ENCODE measurements around the gene CTSO. TPM values are rescaled to one million over a fixed set of nuclear protein-coding genes. Genes with fewer than 3 reads are reported as not detected.

Gene CTSO
- total and polyA plus RNA-seq, 3 donors from 2014 or later, result 10.9 to 18.6 (median 16.7) TPM

DNA sequence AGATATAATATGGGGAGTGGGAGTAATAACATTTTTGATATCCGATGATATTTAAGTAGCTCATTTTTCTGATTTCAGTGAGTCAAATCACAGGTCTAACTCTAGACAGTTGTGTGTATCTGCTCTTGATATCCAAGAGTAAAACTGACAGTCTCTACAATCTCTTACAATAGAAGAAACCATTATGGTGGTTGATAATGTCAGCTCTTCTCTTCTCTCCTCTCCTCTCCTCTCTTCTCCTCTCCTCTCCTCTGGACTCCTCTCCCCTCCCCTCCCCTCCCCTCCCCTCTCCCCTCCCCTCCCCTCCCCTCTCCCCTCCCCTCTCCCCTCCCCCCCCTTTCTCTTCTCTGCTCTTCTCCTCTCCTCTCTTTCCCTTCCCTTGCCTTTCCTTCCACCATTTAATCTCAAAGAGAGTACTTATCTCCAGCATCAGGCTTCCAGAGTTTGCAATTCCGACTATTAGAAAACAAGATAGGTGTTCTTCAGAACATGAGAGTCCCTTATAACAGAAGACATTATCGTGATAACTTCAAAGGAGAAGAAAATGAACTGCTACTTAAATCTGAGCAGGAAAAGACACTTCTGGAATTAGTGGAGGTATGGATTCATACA lies 43.9 kb downstream of the CTSO start:
- no peak overlapping the region for H3K4me3 ChIP-seq
- H3K27me3 ChIP-seq, result no peaks in the 10 kb centered on the region
- no peak overlapping the region for H3K27ac ChIP-seq
- H3K36me3 ChIP-seq (ENCODE audit: low read depth, missing control alignments), result no peaks in the 10 kb centered on the region
- intact Hi-C loops (cut with DNase I; ENCODE audit: low total_unique reads), result no loop called here
- no peaks in the 10 kb centered on the region for H3K9me3 ChIP-seq
- no peaks in the 10 kb centered on the region for H3K4me1 ChIP-seq
- WGBS, 2 donors, result 79 to 91% methylated on average over 3 of the region's 3 CpGs
- TF ChIP-seq POLR2A (IDR thresholded peaks at IDR 0.05), result no peak
- TF ChIP-seq, protein P1, sequence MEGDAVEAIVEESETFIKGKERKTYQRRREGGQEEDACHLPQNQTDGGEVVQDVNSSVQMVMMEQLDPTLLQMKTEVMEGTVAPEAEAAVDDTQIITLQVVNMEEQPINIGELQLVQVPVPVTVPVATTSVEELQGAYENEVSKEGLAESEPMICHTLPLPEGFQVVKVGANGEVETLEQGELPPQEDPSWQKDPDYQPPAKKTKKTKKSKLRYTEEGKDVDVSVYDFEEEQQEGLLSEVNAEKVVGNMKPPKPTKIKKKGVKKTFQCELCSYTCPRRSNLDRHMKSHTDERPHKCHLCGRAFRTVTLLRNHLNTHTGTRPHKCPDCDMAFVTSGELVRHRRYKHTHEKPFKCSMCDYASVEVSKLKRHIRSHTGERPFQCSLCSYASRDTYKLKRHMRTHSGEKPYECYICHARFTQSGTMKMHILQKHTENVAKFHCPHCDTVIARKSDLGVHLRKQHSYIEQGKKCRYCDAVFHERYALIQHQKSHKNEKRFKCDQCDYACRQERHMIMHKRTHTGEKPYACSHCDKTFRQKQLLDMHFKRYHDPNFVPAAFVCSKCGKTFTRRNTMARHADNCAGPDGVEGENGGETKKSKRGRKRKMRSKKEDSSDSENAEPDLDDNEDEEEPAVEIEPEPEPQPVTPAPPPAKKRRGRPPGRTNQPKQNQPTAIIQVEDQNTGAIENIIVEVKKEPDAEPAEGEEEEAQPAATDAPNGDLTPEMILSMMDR (IDR thresholded peaks at IDR 0.05), result no peak
- DNase-seq, result no peak

DNA sequence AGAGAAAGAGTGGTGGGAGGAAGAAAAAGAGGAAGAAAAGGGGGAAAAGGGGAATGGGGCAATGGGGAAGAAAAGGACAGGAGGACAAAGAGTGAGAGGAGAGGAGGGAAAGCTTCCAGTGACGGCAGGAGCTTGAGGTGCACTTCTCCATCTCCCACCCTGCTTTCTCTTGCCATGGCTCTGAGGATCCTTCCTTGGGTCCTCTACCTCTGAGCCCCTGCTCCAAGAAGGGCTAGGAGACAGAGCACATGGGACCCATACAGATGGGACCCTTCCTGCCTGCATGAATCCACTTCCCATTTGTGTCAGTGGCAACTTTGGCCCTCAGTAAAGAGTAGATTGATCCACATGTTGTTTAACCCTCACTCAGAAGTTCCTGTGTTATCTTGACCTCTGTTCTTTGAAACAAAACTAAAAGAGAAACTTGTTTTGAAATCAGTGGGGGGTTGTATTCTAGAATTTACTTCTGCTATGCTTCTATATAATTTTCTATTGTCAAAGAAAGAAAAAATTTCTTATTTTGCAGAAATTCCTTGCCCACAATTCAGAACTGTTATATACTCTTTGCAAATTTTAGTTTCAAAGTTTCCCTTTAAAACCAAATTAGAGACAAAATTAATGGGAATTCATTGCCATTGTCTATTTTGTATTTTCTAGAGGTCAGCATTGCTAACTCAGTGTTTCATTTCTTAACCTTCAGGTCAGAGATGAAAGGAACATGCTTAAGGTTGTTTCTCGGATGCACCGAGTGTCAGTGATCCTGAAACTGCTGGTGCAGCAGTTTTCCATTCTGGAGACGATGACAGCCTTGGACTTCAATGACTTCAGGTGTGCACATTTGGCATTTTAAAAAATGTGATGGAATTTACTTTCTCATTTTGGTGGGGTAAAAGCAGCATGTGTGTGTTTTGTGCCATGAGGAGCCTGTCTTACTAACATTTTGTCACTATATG lies 45.2 kb downstream of the CTSO start:
- Histone ChIP-seq H3K27ac (no peak overlapping the region), H3K36me3 (ENCODE audit: low read depth, missing control alignments) (no peaks in the 10 kb centered on the region), H3K27me3 (no peaks in the 10 kb centered on the region), H3K4me3 (no peak overlapping the region), H3K4me1 (no peaks in the 10 kb centered on the region), H3K9me3 (no peaks in the 10 kb centered on the region)
- intact Hi-C loops (cut with DNase I; ENCODE audit: low total_unique reads), result no loop called here
- no peak for DNase-seq
- 91 to 92% methylated on average over 4 of the region's 4 CpGs for WGBS, 2 donors
- TF ChIP-seq, protein P1 (IDR thresholded peaks at IDR 0.05), result no peak
- TF ChIP-seq POLR2A (IDR thresholded peaks at IDR 0.05), result no peak

DNA sequence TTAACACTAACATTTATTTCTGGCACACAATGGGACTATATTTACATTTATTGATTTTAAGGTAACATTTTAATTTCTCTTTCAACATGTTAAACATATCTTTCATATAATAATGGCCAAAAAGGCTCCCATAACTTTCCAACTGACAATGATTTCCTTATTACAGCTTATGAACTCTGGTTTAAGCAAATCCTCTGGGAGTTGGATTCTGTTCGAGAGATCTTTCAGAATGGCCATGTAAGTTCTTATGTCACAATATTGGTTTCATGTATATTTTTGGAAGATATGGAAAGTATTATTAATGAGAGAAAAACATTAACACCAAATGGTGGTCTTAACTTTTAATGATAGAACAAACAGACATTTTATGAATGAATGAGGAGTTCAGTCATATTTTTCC lies 46.1 kb downstream of the CTSO start:
- no peak for DNase-seq
- intact Hi-C loops (cut with DNase I; ENCODE audit: low total_unique reads), result no loop called here
- TF ChIP-seq, protein P1 (IDR thresholded peaks at IDR 0.05), result no peak
- no peak for TF ChIP-seq POLR2A (IDR thresholded peaks at IDR 0.05)
- no peaks in the 10 kb centered on the region for H3K36me3 ChIP-seq (ENCODE audit: low read depth, missing control alignments)
- H3K27me3 ChIP-seq, result no peaks in the 10 kb centered on the region
- no peak overlapping the region for H3K4me3 ChIP-seq
- no peaks in the 10 kb centered on the region for H3K4me1 ChIP-seq
- H3K9me3 ChIP-seq, result no peaks in the 10 kb centered on the region
- H3K27ac ChIP-seq, result no peak overlapping the region
- WGBS, 2 donors, result 77 to 84% methylated on average over 1 of the region's 1 CpG

DNA sequence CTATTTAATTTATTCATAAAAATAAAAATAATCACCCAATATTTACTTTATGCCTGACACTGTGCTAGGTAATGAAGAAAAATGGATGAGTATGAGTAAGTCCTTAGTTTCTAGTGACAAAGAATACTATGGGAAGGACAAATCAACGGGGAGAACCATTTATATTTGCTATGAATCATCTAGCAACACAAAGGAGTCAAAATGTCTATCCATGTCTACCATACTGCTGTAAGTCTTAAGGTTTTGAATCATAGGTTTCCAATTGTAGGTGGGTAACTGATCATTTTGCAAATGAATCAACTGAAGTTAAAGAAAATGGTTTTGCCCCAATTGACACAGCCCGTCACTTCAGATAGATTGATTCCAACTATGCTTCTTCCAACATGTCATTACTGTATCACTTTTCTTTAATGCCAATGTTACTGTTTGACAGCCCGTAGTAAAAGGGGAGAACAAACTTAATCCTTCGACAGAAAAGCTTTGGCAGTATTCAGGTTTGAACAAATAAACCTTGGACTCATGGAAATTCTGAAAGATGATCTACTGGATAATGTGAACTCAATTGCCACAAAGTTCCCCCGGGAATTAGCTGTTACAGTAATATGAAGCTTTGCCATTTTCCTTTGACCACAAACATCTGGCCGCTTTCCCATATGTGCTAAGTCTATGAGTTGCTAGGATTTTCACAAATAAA lies 47.0 kb downstream of the CTSO start:
- no peaks in the 10 kb centered on the region for H3K27me3 ChIP-seq
- WGBS, 2 donors, result 64 to 69% methylated on average over 6 of the region's 6 CpGs
- no peak overlapping the region for H3K27ac ChIP-seq
- intact Hi-C loops (cut with DNase I; ENCODE audit: low total_unique reads), result no loop called here
- no peaks in the 10 kb centered on the region for H3K36me3 ChIP-seq (ENCODE audit: low read depth, missing control alignments)
- TF ChIP-seq, protein P1 (IDR thresholded peaks at IDR 0.05), result no peak
- no peak for TF ChIP-seq POLR2A (IDR thresholded peaks at IDR 0.05)
- H3K4me3 ChIP-seq, result no peak overlapping the region
- H3K9me3 ChIP-seq, result no peaks in the 10 kb centered on the region
- H3K4me1 ChIP-seq, result no peaks in the 10 kb centered on the region
- no peak for DNase-seq

Data from testis (tissue), 3 donors.